HG03097 (cell line): ENCODE data around the gene ACAP1.
"Not testable (repeated sequence)": the region's sequence is repeated elsewhere in the genome, so short reads cannot be mapped to it uniquely, and the experiment has no call there.

Experiments
- ATAC-seq: cut with Tn5 transposase; IDR thresholded peaks from one replicate; pipeline ENCODE4 v1.9.1; 2021; ENCODE audit not compliant: unreplicated experiment, low FRiP score

Gene ACAP1

DNA sequence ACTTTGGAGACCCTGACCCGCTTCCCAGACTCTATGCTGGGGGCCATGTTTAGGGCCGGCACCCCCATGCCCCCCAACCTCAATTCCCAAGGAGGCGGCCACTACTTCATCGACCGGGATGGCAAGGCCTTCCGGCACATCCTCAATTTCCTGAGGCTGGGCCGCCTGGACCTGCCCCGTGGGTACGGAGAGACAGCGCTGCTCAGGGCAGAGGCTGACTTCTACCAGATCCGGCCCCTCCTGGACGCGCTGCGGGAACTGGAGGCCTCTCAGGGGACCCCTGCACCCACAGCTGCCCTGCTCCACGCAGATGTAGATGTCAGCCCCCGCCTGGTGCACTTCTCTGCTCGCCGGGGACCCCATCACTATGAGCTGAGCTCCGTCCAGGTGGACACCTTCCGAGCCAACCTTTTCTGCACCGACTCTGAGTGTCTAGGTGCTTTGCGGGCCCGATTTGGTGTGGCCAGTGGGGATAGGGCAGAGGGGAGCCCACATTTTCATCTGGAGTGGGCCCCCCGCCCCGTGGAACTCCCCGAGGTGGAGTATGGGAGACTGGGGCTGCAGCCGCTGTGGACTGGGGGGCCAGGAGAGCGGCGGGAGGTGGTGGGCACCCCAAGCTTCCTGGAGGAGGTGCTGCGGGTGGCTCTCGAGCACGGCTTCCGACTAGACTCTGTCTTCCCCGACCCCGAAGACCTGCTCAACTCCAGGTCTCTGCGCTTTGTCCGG lies 16.7 kb downstream of the ACAP1 start:
- ATAC-seq: no peak

DNA sequence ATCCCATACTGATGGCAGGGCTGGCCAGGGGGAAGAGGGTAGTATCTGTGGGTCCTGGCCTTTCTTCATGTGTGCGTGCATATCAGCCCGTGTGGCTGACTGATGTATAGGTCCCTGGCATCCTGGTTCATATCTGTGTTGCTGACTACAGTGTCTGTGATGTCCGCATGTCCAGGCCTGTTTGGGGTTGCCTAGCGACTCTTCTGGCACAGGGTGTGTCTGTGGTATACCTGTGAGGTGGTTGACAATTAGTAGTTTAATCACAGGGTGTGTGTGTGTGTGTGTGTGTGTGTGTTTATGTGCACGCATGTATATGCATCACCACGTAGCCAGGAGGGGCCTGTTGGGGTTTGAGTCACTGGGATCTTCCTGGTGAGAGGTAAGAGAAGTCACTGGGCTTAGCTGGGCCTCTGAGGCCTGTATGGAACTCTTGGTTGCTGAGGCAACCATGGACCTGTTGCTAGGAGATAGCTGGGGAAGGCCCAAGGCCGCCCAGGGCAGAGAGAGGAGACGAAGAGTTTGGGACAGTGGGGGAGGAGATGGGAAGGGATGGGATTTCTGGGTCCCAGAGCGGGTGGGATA lies 18.0 kb downstream of the ACAP1 start:
- no peak for ATAC-seq

DNA sequence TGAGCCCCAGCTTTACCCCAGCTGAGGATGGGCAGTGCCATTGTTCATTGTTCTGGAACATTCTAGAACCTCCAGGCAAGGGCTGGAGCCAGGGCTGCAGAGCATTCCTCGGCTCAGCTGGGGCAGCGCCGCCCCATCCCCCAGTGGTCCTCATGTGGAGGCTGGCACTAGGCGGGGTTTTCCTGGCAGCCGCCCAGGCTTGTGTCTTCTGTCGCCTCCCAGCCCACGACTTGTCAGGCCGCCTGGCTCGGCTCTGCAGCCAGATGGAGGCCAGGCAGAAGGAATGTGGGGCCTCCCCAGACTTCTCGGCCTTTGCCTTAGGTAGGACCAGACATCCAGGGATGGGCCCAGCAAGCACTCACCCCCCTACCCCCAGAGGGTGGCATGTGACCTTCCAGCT lies 18.7 kb downstream of the ACAP1 start, which contains the start of gene TMEM95:
TMEM95 (plus strand) TSS at position 104 of the 400 bp plus-strand sequence; CDS start at position 153, 49 bp downstream.
- no peak for ATAC-seq

DNA sequence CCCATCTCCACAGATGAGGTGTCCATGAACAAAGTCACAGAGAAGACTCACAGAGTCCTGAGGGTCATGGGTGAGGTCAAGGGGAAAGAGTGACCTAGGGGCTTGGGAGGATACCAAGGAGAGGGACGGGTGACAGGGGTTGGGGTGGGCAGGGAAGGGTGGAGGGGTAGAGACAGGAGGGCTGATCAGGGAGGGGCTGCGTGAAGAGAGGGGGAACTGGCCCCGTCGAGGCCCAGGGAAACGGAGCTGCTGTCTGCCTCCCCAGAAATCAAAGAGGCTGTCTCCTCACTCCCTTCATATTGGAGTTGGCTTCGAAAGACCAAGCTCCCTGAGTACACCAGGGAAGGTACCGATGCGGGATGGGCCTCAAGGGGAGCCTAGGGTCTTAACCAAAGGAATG lies 19.2 kb downstream of the ACAP1 start:
- ATAC-seq: no peak

DNA sequence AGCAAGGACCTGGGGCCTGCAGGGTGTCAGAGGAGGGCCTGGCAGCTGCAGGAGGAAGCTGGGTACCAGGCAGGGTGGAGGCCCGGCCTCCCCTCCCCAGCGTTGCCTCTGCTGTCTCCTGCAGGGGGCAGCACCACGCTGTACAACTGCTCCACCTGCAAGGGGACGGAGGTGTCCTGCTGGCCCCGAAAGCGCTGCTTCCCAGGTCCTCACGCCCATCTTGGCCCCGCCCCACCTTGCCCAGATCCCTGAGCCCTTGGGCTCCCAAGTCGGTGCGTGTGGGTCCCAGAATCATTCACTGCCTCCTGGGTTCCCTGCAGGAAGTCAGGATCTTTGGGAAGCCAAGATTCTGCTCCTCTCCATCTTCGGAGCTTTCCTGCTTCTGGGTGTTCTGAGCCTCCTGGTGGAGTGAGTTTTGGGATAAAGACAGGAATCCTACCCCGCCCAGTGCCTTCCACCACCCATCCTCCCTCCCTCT lies 19.8 kb downstream of the ACAP1 start:
- no peak for ATAC-seq

DNA sequence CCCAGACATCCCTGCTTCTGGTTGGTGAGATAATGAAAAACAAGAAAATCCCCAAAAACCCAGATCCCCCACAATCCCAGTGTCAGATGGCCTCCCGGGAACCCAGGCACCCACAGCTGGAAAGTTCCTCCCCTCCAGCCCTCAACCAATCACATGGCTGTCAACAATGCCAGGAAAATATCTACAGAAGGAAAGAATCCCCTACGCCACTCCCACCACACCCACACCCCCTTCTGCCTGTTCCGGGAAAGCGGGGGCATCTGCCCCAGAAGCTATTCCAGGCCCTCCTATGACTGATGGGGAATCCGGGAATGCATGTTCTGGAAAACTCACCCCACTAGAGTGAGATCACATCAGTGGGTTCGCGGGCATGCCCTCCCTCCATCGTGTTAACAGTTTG lies 20.4 kb downstream of the ACAP1 start:
- no peak for ATAC-seq

DNA sequence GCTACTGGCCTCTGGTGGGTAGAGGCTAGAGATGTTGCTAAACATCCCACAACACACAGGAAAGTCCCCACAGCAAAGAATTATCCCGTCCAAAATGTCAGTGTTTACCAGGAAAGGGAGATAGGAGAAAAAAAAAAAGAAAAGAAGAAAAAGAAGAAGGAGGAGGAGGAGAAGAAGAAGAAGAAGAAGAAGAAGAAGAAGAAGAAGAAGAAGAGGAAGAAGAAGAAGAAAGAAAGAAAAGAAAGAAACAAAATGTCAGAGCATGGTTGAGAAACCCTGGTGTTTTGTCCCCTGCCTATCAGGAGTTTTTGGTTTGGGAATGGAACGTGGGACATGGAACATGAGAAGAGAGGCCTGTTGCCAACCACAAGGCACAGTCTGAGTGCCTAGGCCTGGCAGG lies 21.1 kb downstream of the ACAP1 start:
- no peak for ATAC-seq

DNA sequence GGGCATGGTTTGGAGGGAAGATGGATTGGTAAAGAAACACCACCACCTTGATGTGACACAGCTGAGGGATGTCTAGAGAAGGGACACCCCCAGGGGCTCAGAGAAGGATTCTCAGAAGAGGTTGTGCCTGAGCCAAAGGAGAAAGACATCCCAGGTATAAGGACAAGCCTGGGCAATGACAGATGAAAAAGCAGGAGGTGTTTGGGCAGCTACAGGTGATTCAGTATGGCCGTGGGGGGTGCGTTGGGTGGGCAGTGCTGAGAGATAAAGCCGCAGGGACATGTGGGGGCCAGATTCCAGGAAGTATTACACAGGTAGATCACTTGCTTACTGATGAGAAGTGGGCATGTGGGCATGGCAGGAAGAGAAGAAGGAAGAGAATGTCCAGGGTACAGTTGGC lies 25.6 kb downstream of the ACAP1 start:
- no peak for ATAC-seq

DNA sequence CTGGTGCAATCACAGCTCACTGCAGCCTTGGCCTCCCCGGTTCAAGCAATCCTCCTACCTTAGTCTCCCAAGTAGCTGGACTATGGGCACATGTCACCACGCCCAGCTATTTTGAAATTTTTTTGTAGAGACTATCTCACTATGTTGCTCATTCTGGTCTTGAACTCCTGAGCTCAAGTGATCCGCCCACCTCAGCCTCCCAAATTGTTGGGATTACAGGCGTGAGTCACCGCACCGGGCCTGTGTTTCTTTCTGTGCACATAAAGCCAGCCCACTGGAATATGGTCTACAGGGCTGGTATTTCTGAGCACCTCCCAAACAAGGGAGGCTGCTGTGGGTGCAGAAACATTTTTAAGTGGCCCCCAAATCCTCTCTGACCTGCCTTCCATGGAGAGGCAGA lies 27.0 kb downstream of the ACAP1 start:
- no peak for ATAC-seq

DNA sequence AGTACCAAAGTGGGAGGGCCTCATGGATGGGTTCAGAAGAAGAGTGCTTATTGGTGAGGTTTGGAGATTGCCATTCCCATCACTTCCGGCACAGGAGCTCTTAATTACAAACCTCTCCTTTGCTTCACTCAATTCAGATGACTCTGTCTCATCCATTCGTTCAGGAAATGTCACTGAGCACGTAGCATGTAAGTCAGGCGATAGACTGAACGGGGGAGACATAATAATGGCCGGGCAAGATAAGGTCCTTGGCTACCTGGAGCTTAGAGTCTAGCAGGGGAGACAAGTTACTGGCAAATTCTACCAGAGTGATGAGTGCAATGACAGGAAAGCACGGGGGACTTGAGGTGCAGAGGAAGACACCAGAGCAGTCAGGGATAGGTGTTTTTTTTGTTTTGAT lies 29.6 kb downstream of the ACAP1 start:
- not testable (repeated sequence) for ATAC-seq

DNA sequence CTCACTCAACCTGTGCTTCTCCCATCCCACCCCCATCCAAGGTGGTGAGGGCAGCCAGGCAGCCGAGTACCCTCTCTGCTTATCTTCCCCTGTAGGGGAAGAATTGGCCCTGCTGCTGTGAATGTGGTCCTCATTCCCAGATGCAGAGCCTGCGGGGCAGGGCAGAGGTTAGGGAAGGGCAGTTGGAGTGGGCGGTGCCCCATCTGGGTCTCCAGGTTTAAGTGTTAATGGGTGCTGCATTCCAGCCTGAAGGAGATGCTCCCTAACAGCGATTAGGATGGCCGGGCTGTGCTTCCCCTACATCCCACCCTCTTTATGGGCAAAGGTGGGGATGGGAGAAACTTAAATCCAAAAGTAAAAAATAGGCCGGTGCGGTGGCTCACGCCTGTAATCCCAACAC lies 30.8 kb downstream of the ACAP1 start:
- ATAC-seq: no peak

DNA sequence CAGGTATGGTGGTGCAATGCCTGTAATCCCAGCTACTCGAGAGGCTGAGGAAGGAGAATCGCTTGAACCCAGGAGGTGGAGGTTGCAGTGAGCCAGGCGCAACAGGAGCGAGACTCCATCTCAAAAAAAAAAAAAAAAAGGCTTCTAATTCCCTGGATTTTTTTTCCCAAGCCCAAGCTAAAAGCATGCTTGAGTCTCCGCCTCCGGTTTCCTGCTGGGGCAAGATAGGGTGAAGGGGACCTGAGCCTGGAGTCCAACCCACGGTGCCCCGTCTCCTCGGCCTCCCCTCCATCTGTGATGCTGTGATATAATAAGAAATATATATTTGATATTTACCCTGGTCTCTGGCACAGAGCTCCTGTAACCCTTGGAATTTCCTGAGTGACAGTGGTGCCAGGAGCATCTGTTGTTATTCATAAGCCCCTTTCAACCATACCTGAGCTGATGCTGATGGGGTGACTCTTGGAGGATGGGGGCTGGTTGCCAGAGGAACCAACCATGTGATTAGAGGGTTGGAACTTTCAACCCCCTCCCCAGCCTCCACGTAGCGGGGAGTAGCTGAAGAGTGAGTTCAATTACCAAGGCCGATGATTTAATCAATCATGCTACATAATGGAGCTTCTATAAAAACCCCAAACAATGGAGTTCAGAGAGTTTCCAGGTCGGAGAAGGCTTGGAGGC lies 31.7 kb downstream of the ACAP1 start:
- no peak for ATAC-seq

DNA sequence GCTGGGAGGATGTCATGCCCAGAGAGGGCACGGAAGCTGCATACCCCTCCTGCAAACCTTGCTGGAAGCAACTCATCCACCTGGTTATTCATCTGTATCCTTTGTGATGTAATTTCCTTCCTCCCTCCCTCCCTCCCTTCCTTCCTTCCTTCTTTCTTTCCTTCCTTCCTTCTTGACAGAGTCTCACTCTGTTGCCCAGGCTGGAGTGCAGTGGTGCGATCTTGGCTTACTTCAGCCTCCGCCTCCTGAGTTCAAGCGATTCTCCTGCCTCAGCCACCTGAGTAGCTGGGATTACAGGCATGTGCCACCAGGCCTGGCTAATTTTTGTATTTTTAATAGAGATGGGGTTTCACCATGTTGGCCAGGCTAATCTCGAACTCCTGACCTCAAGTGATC lies 32.3 kb downstream of the ACAP1 start:
- not testable (repeated sequence) for ATAC-seq

DNA sequence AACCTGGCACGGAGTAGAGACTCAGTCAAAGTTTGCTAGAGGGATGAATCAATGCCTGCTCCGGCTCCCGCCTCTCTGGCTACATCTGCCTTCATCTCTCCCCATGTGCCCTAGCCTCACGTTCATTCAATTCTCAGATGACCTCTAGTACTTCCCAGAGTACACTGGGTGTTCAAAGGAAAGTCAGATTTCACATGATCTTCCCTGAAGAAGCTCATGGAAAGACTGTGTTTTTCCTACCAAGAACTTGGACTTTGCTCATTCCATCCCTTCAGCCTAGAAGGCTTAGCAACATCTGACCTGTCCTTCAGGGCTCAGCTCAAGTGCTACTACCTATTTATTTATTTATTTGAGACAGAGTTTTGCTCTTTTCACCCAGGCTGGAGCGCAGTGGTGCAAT lies 33.5 kb downstream of the ACAP1 start:
- no peak for ATAC-seq

DNA sequence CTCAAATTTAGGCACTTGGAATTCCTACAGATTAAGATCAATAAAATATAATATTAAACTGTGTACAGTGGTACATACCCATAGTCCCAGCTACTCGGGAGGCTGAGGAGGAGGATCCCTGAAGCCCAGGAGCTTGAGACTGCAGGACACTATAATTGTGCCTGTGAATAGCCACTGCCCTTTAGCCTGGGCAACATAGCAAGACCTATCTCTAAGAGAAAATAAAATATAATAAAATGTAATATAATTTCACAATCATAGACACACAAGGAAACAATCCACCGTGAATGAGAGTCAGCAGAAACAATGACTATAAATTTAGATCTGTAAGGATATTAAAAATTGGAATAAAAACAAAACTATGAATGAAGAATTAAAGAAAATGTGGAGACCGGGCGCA lies 34.5 kb downstream of the ACAP1 start:
- ATAC-seq: no peak

DNA sequence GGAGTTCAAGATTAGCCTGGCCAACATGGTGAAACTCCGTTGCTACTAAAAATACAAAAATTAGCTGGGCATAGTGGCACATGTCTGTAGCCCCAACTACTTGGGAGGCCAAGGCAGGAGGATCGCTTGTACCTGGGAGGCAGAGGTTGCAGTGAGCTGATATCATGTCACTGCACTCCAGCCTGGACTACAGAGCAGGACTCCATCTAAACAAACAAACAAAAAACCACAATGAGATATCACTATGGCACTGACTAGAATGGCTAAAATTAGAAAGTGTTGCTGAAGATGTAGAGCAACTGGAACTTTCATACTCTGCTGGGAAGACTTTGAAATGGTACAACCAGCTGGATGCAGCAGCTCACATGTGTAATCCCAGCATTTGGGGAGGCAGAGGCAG lies 38.0 kb downstream of the ACAP1 start:
- no peak for ATAC-seq

DNA sequence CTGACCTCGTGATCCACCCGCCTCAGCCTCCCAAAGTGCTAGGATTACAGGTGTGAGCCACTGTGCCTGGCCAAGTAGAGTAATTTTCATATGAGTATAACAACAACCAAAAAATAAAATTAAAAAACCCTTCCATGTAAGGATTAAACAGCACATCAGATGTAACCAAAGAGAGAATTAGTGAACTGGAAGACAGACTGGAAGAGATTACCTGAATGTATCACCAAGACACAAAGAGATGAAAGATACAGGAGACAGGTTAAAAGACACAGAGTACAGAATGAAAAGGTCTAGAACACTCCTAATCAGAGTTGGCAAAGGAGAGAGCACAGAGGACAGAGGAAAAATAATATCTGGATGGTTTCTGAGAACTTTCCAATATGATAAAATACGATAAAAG lies 42.8 kb downstream of the ACAP1 start:
- no peak for ATAC-seq

DNA sequence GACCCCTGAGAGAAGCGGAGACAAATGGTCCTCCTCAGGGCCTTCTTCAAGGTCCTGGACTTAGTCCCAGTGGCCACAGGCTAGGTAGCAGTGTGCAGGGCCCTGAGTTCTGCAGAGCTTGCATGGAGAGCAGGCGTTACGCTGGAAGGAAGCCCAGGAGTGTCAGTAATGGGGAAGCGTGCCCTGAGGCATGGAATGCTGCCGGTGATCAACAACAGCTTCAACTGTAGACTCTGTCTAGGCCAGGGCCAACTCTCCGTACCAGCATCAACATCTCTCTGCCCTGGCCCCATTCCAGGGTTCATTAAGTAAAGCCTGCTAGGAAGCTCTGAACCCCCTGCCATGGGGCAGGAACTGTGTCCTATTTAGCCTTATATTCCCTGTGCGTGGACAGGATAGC lies 44.0 kb downstream of the ACAP1 start:
- ATAC-seq: no peak

DNA sequence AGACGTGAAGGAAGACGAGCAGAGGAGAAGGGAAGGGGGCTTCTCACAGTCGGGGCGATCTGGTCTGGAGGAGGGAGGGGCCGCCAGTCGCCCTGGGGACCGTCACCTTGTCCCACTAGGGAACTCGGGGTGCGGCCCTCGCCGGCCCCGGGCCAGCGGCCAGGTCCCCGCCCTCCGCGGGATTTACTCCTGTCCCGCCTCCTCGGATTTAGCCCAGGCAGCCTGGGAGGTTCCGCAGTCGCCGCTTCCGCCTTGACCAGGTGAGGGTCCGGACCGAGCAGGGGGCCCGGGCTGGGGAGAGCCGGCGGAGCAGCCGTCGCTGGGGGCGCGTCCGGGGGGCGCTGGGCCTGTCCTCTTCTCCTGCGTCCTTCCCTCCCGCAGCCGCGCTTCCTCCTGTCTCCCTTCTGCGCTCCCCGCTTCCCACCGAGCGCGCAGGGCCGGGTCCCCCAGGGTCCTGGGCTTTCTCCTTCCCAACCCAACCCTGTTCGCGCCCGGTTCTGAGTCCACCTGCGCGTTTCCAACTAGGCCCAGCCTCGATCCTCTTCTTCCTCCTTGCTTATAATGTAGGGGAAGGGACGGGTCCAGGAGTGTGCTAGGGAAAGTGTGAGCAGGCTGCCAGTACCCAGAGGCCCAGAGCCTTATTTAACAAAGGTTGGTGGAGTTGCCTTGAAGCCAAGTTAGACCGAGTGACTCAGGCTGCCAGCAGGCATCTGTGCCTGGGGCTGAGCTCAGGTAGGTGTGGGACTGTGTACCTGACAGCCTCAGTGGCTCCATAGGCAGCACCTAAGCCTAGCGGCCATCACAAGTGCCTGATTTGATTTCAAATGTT lies 44.7 kb downstream of the ACAP1 start, which contains the start of gene TNK1:
TNK1 (plus strand) TSS at position 235 of the 829 bp plus-strand sequence. CDS start 1,838 bp downstream, outside the sequence.
- ATAC-seq: no peak

DNA sequence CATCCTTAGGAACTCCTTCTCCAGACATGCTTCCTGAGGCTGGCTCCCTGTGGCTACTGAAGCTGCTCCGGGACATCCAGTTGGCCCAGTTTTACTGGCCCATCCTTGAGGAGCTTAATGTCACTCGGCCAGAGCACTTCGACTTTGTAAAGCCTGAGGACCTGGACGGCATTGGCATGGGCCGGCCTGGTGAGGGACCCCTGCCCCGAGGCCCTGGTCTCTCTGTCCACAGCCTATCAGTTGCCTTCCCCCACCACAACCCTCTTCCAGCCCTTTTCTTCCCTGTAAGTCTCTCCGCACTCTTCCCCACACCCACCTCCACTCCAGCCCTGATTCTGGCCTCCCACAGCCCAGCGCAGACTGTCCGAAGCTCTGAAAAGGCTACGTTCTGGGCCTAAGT lies 46.6 kb downstream of the ACAP1 start:
- no peak for ATAC-seq

DNA sequence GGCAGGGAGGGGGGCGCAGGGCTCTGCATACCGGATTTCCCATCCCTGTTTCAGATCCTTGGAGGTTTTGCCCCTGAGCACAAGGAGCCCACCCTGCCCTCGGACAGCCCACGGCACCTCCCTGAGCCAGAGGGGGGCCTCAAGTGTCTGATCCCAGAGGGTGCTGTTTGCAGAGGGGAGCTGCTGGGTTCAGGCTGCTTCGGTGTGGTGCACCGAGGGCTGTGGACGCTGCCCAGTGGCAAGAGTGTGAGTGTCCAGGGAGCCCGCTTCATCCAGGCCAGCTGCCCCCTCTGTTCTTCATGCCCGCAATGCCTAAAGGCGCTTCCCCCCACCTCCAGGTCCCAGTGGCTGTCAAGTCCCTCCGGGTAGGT lies 47.0 kb downstream of the ACAP1 start:
- ATAC-seq: no peak
